ENCODE measurements around the gene SLC16A12. TPM values are rescaled to one million over a fixed set of nuclear protein-coding genes. Genes with fewer than 3 reads are reported as not detected.

Gene SLC16A12
- total and polyA plus RNA-seq, 4 donors, result 0.03 to 10.7 (median 0.94) TPM

DNA sequence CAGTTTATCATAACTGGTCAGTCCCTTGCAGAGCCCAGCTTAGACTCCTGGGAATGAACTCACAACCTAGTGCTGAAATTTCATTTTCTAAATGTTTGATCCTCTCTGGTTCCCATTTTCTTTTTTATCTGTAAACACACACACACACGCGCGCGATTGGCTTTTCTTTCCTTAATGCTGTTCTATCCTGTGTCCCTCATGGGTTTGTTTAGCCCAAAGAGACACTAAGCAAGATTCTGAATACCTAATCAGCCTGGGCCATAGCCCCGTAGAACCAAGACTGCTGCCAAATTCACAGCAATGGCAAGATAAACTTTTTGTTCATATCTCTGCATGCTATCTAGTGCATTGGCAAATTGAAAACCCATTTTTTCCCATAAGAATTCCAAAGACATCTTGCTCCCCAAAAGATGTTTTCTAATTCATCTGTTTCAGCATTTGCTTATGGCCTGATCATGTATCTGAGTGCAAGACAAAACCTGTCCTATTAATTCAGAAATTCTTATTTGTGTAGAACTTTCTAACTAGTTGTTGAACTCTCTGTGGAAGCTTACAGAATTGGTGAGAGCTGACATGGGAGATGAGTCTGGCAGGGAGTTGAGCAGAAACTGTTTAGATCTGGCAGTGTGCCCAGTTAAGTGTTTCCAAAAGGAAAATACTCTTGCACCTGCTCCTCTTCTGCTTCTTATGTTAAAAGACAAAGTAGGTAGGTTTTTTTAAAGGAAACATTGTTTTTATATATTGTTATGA, 144.7 kb downstream of the SLC16A12 start:
- Histone ChIP-seq H3K36me3 (ENCODE audit: control insufficient read depth in 4 of 4, insufficient read depth in 3 of 4, low read depth in 1 of 4, low read length in 3 of 4) (no peaks in the 10 kb centered on the region), H3K4me3 (ENCODE audit: low read depth in 1 of 3, low read length in 3 of 3) (no peak overlapping the region), H3K27ac (ENCODE audit: low read depth in 1 of 2, low read length in 2 of 2) (no peak overlapping the region), H3K4me1 (ENCODE audit: control insufficient read depth in 4 of 4, insufficient read depth in 4 of 4, low read length in 3 of 4) (peaks cover 3 to 33% (median 14%) of the 10 kb centered on the region in 4 donors), H3K9me3 (ENCODE audit: control insufficient read depth in 4 of 4, low read length in 3 of 4) (no peaks in the 10 kb centered on the region), H3K27me3 (ENCODE audit: control insufficient read depth in 4 of 4, insufficient read depth in 4 of 4, low read length in 3 of 4) (no peaks in the 10 kb centered on the region), H3K9ac (ENCODE audit: low read depth in 1 of 2, low read length in 2 of 2) (no peak overlapping the region)
- TF ChIP-seq YY1 (IDR thresholded peaks at IDR 0.05), result no peak
- no peak for TF ChIP-seq GABPA (IDR thresholded peaks at IDR 0.05 in 1 of 2, conservative IDR thresholded peaks at IDR 0.05 in 1 of 2)
- no peak for TF ChIP-seq JUND (IDR thresholded peaks at IDR 0.05)
- no peak for TF ChIP-seq FOXA1 (IDR thresholded peaks at IDR 0.05)
- TF ChIP-seq, protein P1, sequence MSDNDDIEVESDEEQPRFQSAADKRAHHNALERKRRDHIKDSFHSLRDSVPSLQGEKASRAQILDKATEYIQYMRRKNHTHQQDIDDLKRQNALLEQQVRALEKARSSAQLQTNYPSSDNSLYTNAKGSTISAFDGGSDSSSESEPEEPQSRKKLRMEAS (IDR thresholded peaks at IDR 0.05), result no peak
- no peak for TF ChIP-seq REST (IDR thresholded peaks at IDR 0.05)
- TF ChIP-seq, protein P2, sequence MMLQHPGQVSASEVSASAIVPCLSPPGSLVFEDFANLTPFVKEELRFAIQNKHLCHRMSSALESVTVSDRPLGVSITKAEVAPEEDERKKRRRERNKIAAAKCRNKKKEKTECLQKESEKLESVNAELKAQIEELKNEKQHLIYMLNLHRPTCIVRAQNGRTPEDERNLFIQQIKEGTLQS (IDR thresholded peaks at IDR 0.05), result no peak
- no peak for TF ChIP-seq ZBTB33 (IDR thresholded peaks at IDR 0.05)
- no peak for TF ChIP-seq SP1 (IDR thresholded peaks at IDR 0.05)
- TF ChIP-seq NR2F2 (IDR thresholded peaks at IDR 0.05), result no peak
- TF ChIP-seq RXRA (IDR thresholded peaks at IDR 0.05), result no peak
- no peak for TF ChIP-seq CTCF (IDR thresholded peaks at IDR 0.05; ENCODE audit: low read depth, low read length, missing input control)
- no peak for TF ChIP-seq HNF4G (IDR thresholded peaks at IDR 0.05)
- no peak for TF ChIP-seq FOXA2 (IDR thresholded peaks at IDR 0.05)
- no peak for DNase-seq (ENCODE audit: low spot score)
- WGBS, result 84% methylated on average over 5 of the region's 5 CpGs

- no peak for DNase-seq (ENCODE audit: low spot score)
- Histone ChIP-seq H3K9ac (ENCODE audit: low read depth in 1 of 2, low read length in 2 of 2) (no peak overlapping the region), H3K27ac (ENCODE audit: low read depth in 1 of 2, low read length in 2 of 2) (no peak overlapping the region), H3K4me1 (ENCODE audit: control insufficient read depth in 4 of 4, insufficient read depth in 4 of 4, low read length in 3 of 4) (peaks cover 3 to 28% (median 14%) of the 10 kb centered on the region in 4 donors), H3K27me3 (ENCODE audit: control insufficient read depth in 4 of 4, insufficient read depth in 4 of 4, low read length in 3 of 4) (no peaks in the 10 kb centered on the region), H3K4me3 (ENCODE audit: low read depth in 1 of 3, low read length in 3 of 3) (no peak overlapping the region), H3K36me3 (ENCODE audit: control insufficient read depth in 4 of 4, insufficient read depth in 3 of 4, low read depth in 1 of 4, low read length in 3 of 4) (no peaks in the 10 kb centered on the region), H3K9me3 (ENCODE audit: control insufficient read depth in 4 of 4, low read length in 3 of 4) (no peaks in the 10 kb centered on the region)
- peak; percentile 38 for TF ChIP-seq CTCF (IDR thresholded peaks at IDR 0.05; ENCODE audit: low read depth, low read length, missing input control)
- no peak for TF ChIP-seq HNF4A (conservative IDR thresholded peaks at IDR 0.05)
- peak; percentile 87 to 89 for TF ChIP-seq RAD21 (IDR thresholded peaks at IDR 0.05)
- TF ChIP-seq REST (IDR thresholded peaks at IDR 0.05), result no peak
- 83% methylated on average over 1 of the region's 1 CpG for WGBS
These were observed 146.1 kb downstream of the SLC16A12 start for GRCh38 chr10:89389254-89389653.

Measured in liver (tissue), 9 donors.